Effector memory CD4-positive, alpha-beta T cell (primary cell): ENCODE data around the gene IFTAP.

ENCODE experiments used
- DNase-seq, 3 donors: peaks; one replicate each; pipeline ENCODE4 v3.0.0-alpha.2; 2020
- H3K27ac ChIP-seq: 2 replicates; pipeline ENCODE4 v1.7.0; 2013; ENCODE audit warnings: mild to moderate bottlenecking, low read length, moderate library complexity; ENCODE audit not compliant: insufficient read depth, poor library complexity, severe bottlenecking
- H3K27me3 ChIP-seq: replicated peaks from 2 replicates; pipeline ENCODE4 v1.7.0; 2013; ENCODE audit warnings: mild to moderate bottlenecking, low read length; ENCODE audit not compliant: insufficient read depth, control insufficient read depth, poor library complexity, severe bottlenecking
- H3K36me3 ChIP-seq: 2 replicates; pipeline ENCODE4 v1.7.0; 2013; ENCODE audit warnings: mild to moderate bottlenecking, low read length, moderate library complexity; ENCODE audit not compliant: control insufficient read depth, insufficient read depth
- H3K4me1 ChIP-seq: 2 replicates; pipeline ENCODE4 v1.7.0; 2013; ENCODE audit warnings: low read length, mild to moderate bottlenecking; ENCODE audit not compliant: control insufficient read depth, insufficient read depth, poor library complexity, severe bottlenecking
- H3K4me3 ChIP-seq: 2 replicates; pipeline ENCODE4 v1.7.0; 2013; ENCODE audit warnings: low read length, low read depth, mild to moderate bottlenecking; ENCODE audit not compliant: insufficient read depth, poor library complexity, severe bottlenecking
- H3K9me3 ChIP-seq: 2 replicates; pipeline ENCODE4 v1.7.0; 2013; ENCODE audit warnings: mild to moderate bottlenecking, low read length, moderate library complexity; ENCODE audit not compliant: control insufficient read depth

The IFTAP gene

GRCh38 chr11:36688132-36688531 lies 93.8 kb downstream of the IFTAP start:
- DNase-seq = no peak
- no peaks in the 10 kb centered on the region for H3K9me3 ChIP-seq
- H3K27ac ChIP-seq = no peak overlapping the region
- no peak overlapping the region for H3K4me3 ChIP-seq
- no peaks in the 10 kb centered on the region for H3K36me3 ChIP-seq
- no peaks in the 10 kb centered on the region for H3K4me1 ChIP-seq
- no peaks in the 10 kb centered on the region for H3K27me3 ChIP-seq

- Histone ChIP-seq H3K4me1 (no peaks in the 10 kb centered on the region), H3K9me3 (no peaks in the 10 kb centered on the region), H3K27ac (no peak overlapping the region), H3K27me3 (no peaks in the 10 kb centered on the region), H3K36me3 (no peaks in the 10 kb centered on the region), H3K4me3 (no peak overlapping the region)
- no peak for DNase-seq
Measured at GRCh38 chr11:36688571-36689291, 94.4 kb downstream of the IFTAP start.

- no peaks in the 10 kb centered on the region for H3K9me3 ChIP-seq
Measured at GRCh38 chr11:36689442-36689841, 95.1 kb downstream of the IFTAP start.

GRCh38 chr11:36692704-36693103 lies 98.4 kb downstream of the IFTAP start:
- no peak overlapping the region for H3K27ac ChIP-seq
- no peak overlapping the region for H3K4me3 ChIP-seq
- no peaks in the 10 kb centered on the region for H3K36me3 ChIP-seq
- H3K27me3 ChIP-seq = no peaks in the 10 kb centered on the region
- H3K4me1 ChIP-seq = no peaks in the 10 kb centered on the region
- no peak for DNase-seq
- H3K9me3 ChIP-seq = no peaks in the 10 kb centered on the region

More at GRCh38 chr11:36689442-36689841, 95.1 kb downstream of the IFTAP start:
- Histone ChIP-seq H3K4me3 (no peak overlapping the region), H3K36me3 (no peaks in the 10 kb centered on the region), H3K27me3 (no peaks in the 10 kb centered on the region), H3K27ac (no peak overlapping the region), H3K4me1 (no peaks in the 10 kb centered on the region)
- DNase-seq = no peak

GRCh38 chr11:36693139-36693843 lies 99.0 kb downstream of the IFTAP start:
- Histone ChIP-seq H3K27me3 (no peaks in the 10 kb centered on the region), H3K4me1 (no peaks in the 10 kb centered on the region), H3K36me3 (no peaks in the 10 kb centered on the region), H3K9me3 (no peaks in the 10 kb centered on the region), H3K27ac (no peak overlapping the region), H3K4me3 (no peak overlapping the region)
- DNase-seq = no peak

GRCh38 chr11:36695111-36695510 lies 100.8 kb downstream of the IFTAP start:
- Histone ChIP-seq H3K27ac (no peak overlapping the region), H3K4me1 (no peaks in the 10 kb centered on the region), H3K27me3 (no peaks in the 10 kb centered on the region), H3K36me3 (no peaks in the 10 kb centered on the region), H3K9me3 (no peaks in the 10 kb centered on the region), H3K4me3 (no peak overlapping the region)
- DNase-seq = no peak

- H3K4me3 ChIP-seq = no peak overlapping the region
- H3K36me3 ChIP-seq = no peaks in the 10 kb centered on the region
- no peaks in the 10 kb centered on the region for H3K27me3 ChIP-seq
- H3K27ac ChIP-seq = no peak overlapping the region
- DNase-seq = no peak
- H3K4me1 ChIP-seq = no peaks in the 10 kb centered on the region
- H3K9me3 ChIP-seq = no peaks in the 10 kb centered on the region
Measured at GRCh38 chr11:36695571-36695970, 101.3 kb downstream of the IFTAP start.

- no peaks in the 10 kb centered on the region for H3K4me1 ChIP-seq
- no peaks in the 10 kb centered on the region for H3K9me3 ChIP-seq
- no peak for DNase-seq
- no peak overlapping the region for H3K4me3 ChIP-seq
- no peaks in the 10 kb centered on the region for H3K27me3 ChIP-seq
- H3K36me3 ChIP-seq = no peaks in the 10 kb centered on the region
- no peak overlapping the region for H3K27ac ChIP-seq
Measured at GRCh38 chr11:36696550-36696949, 102.2 kb downstream of the IFTAP start.

GRCh38 chr11:36699271-36699670 lies 105.0 kb downstream of the IFTAP start:
- no peaks in the 10 kb centered on the region for H3K4me1 ChIP-seq
- H3K4me3 ChIP-seq = no peak overlapping the region
- H3K36me3 ChIP-seq = no peaks in the 10 kb centered on the region
- no peak for DNase-seq
- no peaks in the 10 kb centered on the region for H3K27me3 ChIP-seq
- H3K9me3 ChIP-seq = no peaks in the 10 kb centered on the region
- no peak overlapping the region for H3K27ac ChIP-seq

- Histone ChIP-seq H3K4me1 (no peaks in the 10 kb centered on the region), H3K36me3 (no peaks in the 10 kb centered on the region), H3K27ac (no peak overlapping the region), H3K27me3 (no peaks in the 10 kb centered on the region), H3K9me3 (no peaks in the 10 kb centered on the region), H3K4me3 (no peak overlapping the region)
- DNase-seq = no peak
Measured at GRCh38 chr11:36700246-36700645, 105.9 kb downstream of the IFTAP start.
